HG03196 (cell line): ENCODE results near the gene CFAP58.

Experiments
- ATAC-seq: cut with Tn5 transposase; IDR thresholded peaks from one replicate; pipeline ENCODE4 v1.9.1; 2021; ENCODE audit not compliant: unreplicated experiment

The CFAP58 gene, protein sequence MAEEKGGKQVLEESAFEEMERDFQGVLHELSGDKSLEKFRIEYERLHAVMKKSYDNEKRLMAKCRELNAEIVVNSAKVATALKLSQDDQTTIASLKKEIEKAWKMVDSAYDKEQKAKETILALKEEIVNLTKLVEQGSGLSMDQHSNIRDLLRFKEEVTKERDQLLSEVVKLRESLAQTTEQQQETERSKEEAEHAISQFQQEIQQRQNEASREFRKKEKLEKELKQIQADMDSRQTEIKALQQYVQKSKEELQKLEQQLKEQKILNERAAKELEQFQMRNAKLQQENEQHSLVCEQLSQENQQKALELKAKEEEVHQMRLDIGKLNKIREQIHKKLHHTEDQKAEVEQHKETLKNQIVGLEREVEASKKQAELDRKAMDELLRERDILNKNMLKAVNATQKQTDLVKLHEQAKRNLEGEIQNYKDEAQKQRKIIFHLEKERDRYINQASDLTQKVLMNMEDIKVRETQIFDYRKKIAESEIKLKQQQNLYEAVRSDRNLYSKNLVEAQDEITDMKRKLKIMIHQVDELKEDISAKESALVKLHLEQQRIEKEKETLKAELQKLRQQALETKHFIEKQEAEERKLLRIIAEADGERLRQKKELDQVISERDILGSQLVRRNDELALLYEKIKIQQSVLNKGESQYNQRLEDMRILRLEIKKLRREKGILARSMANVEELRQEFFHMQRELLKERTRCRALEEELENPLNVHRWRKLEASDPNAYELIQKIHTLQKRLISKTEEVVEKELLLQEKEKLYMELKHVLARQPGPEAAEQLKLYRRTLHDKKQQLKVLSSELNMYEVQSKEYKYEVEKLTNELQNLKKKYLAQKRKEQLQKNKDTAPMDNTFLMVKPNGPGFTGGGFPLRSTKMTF

DNA sequence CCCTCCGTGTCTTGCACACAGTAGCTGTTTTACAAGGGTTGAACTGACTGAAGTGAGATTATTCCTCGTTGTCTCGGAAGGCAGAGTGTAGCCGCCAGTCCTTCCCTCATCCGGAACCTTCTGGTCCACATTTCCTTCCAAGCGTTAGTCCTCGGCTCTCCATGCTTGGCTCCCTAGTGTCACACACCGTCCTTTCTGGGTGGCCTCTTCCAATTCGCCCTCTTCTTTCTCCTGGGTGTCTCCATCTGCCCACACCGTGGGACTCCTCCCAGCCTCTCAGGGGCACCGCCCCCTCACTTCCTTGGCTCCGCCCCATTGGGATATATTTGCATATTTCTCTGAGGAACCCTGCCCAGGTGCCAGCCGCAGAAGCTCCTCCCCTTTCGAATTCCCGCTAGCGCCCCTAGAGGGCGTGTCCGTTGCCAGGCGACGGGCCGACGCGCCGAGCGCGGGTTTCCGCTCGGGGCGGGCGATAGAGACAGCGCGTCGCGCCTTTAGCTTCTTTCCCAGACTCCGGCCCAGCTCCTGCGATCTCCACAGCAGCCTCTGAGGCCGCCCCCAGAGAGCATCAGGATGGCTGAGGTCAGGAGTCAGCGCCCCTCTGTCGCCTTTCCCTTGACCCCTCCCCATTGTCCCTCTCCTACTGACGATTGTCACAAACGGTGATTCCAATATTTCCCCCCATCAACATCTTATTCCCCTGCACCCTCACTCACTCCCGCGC is at the start of gene CFAP58:
Gene CFAP58 (plus strand): TSS at position 509 of the 724 bp plus-strand sequence. CDS start 65 bp downstream, at position 574.
- ATAC-seq = peak; percentile 63

DNA sequence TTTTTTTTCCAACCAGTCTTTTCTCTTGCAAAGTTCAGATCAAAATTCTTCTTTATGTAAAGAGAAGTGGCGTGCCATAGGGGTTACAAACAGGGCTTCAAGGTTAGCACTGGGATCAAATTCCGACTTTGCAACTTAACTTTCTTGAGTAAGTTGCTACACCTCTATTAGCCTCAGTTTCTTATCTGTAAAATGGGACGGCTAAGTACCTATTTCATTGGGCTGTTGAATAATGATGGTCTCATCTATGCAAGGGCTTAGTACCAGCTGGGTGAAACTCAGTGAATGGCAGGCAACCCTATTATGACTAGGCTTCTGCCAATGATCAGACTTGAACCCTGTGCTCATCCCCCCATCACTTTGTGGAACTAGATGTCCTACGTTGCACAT is 49.3 kb upstream of the CFAP58 start:
- no peak for ATAC-seq

GRCh38 chr10:104304927-104305326 is 48.7 kb upstream of the CFAP58 start:
- no peak for ATAC-seq

- no peak for ATAC-seq
Observed at GRCh38 chr10:104306897-104307296, 46.7 kb upstream of the CFAP58 start.

GRCh38 chr10:104307576-104308438 is 45.8 kb upstream of the CFAP58 start:
- ATAC-seq = no peak

GRCh38 chr10:104308439-104308903 is 45.2 kb upstream of the CFAP58 start:
- ATAC-seq = peak; percentile 70

- ATAC-seq = no peak
Observed at GRCh38 chr10:104309980-104310978, 43.4 kb upstream of the CFAP58 start.

DNA sequence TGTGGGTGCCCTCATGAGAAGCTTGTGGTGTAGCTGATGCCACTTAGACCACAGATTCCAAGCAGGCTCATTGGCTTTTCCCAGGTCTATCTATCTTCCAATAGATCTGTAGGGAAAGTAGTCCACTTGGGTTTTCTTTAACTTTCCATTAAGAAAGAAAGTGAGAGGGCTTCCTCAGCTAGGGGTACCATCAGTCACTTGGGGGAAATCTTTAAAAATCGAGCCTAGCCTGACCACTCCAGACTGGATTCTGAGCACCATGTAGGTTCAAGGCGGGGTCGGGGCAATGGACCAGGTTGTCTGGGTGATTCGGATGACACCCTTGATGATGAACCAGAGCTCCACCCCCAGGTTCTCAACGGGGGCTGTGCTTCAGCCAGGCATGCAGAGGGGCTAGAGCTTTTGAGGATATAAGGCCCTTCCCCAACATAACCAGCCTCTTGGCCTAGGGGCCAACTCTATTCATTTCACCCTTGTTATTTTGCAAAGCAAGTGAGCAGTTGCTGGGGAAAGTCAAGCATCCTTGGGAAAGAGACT is 42.4 kb upstream of the CFAP58 start:
- no peak for ATAC-seq

DNA sequence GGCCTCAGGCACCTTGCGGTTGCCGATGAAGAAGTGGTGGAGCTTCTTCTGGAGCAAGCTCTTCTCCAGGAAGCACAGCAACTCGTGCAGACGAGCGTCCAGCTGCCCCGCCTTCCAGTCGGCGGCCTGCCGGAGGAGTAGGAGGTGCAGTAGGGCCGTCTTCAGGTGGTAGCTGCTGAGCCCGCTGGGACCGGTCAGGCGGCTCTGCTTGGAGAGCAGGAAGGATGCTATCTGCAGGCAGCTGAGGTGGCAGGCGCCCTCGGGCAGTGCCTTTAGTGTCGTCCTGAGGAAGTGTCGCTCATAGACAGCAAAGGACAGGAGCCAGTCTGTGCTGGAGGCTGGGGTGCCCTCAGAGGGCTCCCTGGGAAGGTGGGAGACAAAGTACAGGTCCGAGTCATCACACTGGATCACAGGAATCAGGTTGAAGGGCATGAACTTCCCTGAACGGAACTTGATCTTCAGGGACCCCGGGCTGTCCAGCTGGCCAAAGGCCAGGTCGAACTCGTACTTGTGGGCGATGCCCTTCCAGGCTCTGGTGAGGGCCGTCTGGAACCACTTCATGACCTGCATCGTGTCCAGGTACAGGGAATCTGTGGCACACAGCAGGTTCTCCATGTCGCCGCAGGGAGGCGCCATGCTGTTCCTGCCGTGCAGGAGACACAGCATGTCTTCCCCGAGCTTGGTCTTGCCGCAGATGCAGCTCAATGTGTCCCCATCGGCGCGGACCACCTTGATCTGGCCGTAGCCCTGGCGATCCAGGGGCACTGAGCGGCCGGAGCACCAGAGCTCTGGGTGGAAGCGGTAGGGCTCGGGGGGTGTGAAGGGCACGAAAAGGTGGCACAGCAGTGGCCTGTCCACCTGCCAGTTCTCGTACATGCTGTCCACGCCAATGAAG is 38.8 kb upstream of the CFAP58 start:
- no peak for ATAC-seq

GRCh38 chr10:104315486-104315921 is 38.1 kb upstream of the CFAP58 start:
- no peak for ATAC-seq

DNA sequence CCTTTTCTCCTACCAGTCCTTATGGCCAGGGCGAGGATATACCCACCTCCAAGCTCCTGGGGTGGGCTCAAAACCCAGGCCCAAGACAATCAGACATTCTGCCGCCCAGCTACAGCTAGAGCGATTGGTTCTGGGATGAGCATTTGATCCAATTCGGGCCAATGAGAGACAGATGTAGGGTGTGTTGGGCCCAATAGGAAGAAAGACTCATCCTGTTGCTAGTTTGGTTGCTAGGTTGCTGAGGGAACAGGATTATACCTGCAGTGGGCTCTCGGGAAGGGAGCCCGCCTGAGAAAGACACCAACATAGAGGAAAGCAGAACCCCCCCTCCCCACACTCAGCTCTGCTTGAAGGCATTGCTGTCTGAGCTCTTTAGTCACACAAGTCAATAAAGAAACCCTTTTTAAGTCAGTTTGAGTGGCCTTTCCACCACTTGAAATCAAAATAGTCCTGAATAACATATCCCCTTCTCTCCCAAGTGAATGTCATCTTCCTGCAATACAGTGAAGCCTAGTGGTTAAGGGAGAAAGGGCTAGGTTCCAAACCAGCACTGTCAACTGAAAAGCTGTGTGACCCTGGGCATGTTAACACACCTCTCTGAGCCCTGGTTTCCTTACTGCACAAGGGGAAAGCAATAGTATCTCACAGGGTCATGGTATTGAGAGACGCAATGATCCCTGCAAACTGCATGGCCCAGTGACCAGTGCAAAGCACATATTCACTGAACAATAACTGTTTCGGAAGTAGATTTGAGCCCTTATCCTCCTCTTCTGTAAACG is 37.1 kb upstream of the CFAP58 start:
- no peak for ATAC-seq

DNA sequence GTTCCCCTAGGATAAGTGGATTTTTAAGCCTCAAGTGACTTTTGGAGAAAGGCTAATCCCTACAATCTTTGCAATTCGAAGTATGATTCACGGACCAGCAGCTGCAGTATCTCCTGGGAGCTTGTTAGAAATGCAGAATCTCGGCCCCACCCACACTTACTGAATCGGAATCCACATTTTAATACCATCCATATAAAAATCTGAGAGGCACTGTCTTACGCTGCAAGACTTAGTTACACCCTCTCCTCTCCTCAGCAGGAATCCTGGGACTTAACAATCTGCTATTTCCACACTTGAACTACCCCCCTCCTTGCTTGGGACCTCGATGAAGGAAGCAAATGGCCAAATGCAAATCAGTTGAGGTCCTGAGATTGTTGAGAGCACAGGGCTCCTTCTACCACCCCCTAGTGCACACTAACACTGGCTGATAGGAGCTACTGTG is 36.3 kb upstream of the CFAP58 start:
- no peak for ATAC-seq

DNA sequence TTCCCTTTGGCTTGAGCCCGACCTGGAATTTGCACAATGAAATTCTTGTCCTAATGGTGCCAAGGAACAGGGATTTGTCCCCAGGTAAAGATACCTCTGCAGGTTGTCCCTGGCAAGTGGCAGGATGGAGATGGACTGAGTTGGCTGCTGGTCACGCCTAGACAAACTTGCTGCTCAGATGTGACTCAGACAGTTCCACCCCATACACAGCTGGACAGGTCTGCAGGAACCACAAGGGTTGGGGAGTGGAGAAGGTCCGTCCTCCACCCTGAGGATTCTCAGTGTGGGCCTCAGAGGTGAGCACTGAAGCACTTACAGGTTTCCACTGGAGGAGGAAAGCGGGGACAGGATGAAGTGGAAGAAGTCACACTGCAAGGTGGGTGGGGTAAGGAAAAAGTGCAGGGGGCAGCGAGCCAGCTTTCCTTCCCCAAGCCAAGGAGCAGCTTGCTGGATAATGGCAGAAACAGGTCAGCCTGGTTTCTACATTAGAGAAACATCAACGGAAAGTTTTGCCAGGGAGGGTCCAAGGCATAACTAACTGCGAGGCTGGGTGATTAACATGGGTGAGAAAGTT is 35.8 kb upstream of the CFAP58 start:
- no peak for ATAC-seq

DNA sequence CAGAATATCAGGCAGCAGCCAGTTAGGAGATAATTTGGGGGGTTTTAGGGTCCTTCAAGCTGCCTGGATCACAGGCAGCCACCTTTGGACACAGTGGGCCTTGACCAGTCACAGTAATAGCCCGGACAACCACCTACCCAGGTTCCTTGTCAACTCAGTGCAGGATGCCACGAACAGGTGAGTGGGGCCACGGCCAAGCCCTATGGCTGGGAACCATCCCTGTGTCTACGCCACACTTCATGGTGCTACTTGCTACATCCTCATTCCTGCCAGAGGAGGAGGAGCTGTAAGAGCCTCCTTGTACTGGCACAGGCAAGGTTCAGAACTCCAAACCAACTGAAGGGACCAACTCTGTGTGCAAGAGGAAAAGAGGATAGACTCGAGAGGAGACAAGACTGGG is 35.3 kb upstream of the CFAP58 start:
- ATAC-seq = no peak

DNA sequence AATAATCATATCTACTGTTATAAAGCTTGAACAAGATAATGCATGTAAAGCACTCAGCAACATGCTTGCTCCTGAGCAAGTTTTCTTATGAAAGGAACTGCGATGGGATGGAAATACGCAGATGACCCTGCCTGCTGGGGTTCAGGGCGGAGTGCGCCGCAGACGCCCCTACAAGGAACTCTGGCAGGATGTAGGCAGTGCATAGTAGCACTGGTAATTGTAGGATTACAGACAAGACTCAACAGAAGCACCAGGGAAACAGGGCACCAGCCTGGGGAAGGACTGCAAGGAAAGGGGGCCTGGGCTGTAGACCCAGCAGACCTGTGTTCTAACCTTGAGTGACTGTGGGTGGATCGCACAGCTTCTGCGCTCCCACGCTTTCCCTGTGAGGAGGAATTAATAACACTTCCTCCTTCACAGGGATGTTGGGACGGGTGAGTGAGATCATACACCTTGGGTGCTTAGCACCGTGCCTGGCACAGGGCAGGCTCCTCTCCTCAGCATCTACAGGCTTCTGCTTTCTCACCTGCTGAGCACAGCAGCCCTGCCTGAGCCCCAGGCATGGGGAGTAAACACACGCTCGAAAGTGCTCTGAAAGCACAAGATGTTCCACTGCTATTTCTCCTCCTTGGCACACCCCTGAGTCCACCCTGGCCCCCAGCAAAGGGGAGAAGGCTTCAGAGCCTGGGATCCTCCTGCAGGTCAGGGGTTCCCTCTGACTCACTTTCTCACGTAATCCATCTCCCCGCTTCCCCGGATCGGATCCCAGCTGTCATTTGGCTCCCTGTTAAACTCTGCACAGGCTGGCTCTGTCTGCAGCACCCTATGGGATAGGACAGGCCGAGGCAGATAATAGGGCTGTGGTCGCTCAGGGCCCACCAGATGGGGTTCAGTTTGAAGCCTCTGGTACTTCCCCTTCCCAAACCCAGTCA is 34.6 kb upstream of the CFAP58 start:
- ATAC-seq = no peak
